ENCODE measurements around the gene PTGER2.
A peak's percentile ranks its signal among the peaks of the same experiment; 100 is the strongest.

- TF ChIP-seq CTCF (IDR thresholded peaks at IDR 0.05) (peak; percentile 52), REST (IDR thresholded peaks at IDR 0.05; ENCODE audit: insufficient read depth in 1 of 2, low read depth in 2 of 2, low read length in 1 of 2) (no peak)
Observed at GRCh38 chr14:52272375-52272774, 41.7 kb upstream of the PTGER2 start.
